Lung (tissue), 12 donors: ENCODE results near the gene IQCK. TPM values are rescaled to one million over a fixed set of nuclear protein-coding genes. Genes with fewer than 3 reads are reported as not detected.
"Not testable (repeated sequence)": the region's sequence is repeated elsewhere in the genome, so short reads cannot be mapped to it uniquely, and the experiment has no call there.

ENCODE experiments used
- ATAC-seq: fragments of 200-7000 bp; cut with Tn5 transposase; one replicate; pipeline ENCODE4 v1.9.1; 2020; ENCODE audit warnings: moderate number of reproducible peaks; ENCODE audit not compliant: insufficient read depth, low FRiP score
- DNase-seq, 3 donors: peaks; one replicate each; pipeline ENCODE4 v3.0.0-alpha.2; 2013 to 2017
- H3K27ac ChIP-seq, 2 donors: one replicate each; pipeline ENCODE4 v1.5.1; 2013; ENCODE audit warnings: mild to moderate bottlenecking in 2 of 2, moderate library complexity in 2 of 2, control low read depth in 1 of 2, inconsistent platforms in 1 of 2, low read depth in 1 of 2, low read length in 1 of 2
- H3K27me3 ChIP-seq, 3 donors: one replicate each; pipeline ENCODE4 v1.5.1; 2013; ENCODE audit warnings: low read length in 2 of 3; ENCODE audit not compliant: control insufficient read depth in 3 of 3, insufficient read depth in 3 of 3
- H3K36me3 ChIP-seq, 4 donors: one replicate each; pipeline ENCODE4 v1.5.1; 2013; ENCODE audit warnings: low read length in 4 of 4, mild to moderate bottlenecking in 1 of 4, moderate library complexity in 1 of 4; ENCODE audit not compliant: control insufficient read depth in 4 of 4, insufficient read depth in 4 of 4
- H3K4me1 ChIP-seq, 5 donors: one replicate each; pipeline ENCODE4 v1.5.1; 2013; ENCODE audit warnings: low read length in 5 of 5, mild to moderate bottlenecking in 2 of 5, moderate library complexity in 1 of 5; ENCODE audit not compliant: control insufficient read depth in 5 of 5, insufficient read depth in 5 of 5
- H3K4me3 ChIP-seq: one replicate; pipeline ENCODE4 v1.5.1; 2013; ENCODE audit warnings: mild to moderate bottlenecking, control low read depth, moderate library complexity
- H3K9ac ChIP-seq, 2 donors: one replicate each; pipeline ENCODE4 v1.5.1; 2013; ENCODE audit warnings: low read length in 2 of 2, control low read depth in 1 of 2; ENCODE audit not compliant: insufficient read depth in 1 of 2
- H3K9me3 ChIP-seq, 4 donors: one replicate each; pipeline ENCODE4 v1.5.1; 2013; ENCODE audit warnings: low read length in 3 of 4, mild to moderate bottlenecking in 1 of 4, moderate library complexity in 1 of 4; ENCODE audit not compliant: control insufficient read depth in 4 of 4, insufficient read depth in 3 of 4
- CTCF ChIP-seq: IDR thresholded peaks from 2 replicates; pipeline ENCODE4 v1.5.1; 2012; ENCODE audit warnings: mild to moderate bottlenecking; ENCODE audit errors: control extremely low read depth, extremely low read depth
- WGBS, 2 donors: extraction: QIAGEN DNeasy Blood & Tissue Kit; methylation state at CpG; one replicate each; pipeline ENCODE4 v1.1.7; 2013; 5-methylcytosine and 5-hydroxymethylcytosine counted together
- polyA plus RNA-seq, 2 donors: library from polyadenylated mRNA; stranded (reverse); fragments of 200-250 nt; gene quantifications; one replicate each; pipeline ENCODE4 v1.2.1, GENCODE V29; 2013
- total RNA-seq, 2 donors: library from RNA; depleted of rRNA in 1 of 2; stranded (reverse); fragments of >200 nt in 1 of 2; gene quantifications; one replicate each; pipeline ENCODE4 v1.2.1, GENCODE V29; 2014 to 2021
- donor health status: control.
- donor health status: control.
- donor health status: Bipolar disorder and iron deficiency.
- donor health status: healthy.
- donor health status: DM: yes; HTN: yes; CAD: no.

Gene IQCK
- total and polyA plus RNA-seq, 4 donors: 12.7 to 27.0 (median 20.4) TPM

GRCh38 chr16:19785512-19786130, 67.5 kb downstream of the IQCK start:
- peaks cover 1 to 14% (median 6%) of the 10 kb centered on the region in 5 donors for H3K4me1 ChIP-seq
- WGBS, 2 donors: 71 to 86% methylated on average over 10 of the region's 10 CpGs
- no peaks in the 10 kb centered on the region for H3K27me3 ChIP-seq
- no peak overlapping the region for H3K9ac ChIP-seq
- no peak overlapping the region for H3K27ac ChIP-seq
- no peak for TF ChIP-seq CTCF
- no peaks in the 10 kb centered on the region for H3K9me3 ChIP-seq
- DNase-seq (peak in 1 of 3 donors; percentile 21), ATAC-seq (no peak)
- H3K36me3 ChIP-seq: no peaks in the 10 kb centered on the region
- no peak overlapping the region for H3K4me3 ChIP-seq

- not testable (repeated sequence) for H3K36me3 ChIP-seq, DNase-seq, H3K9me3 ChIP-seq, H3K9ac ChIP-seq, H3K4me3 ChIP-seq, H3K4me1 ChIP-seq, ATAC-seq, H3K27me3 ChIP-seq, H3K27ac ChIP-seq
- 100% methylated on average over 1 of the region's 5 CpGs; no CpG with 5 or more reads in 1 of the 2 donors for WGBS, 2 donors
Observed at GRCh38 chr16:19801369-19801768, 83.3 kb downstream of the IQCK start.

GRCh38 chr16:19801824-19802223, 83.8 kb downstream of the IQCK start:
- H3K9ac ChIP-seq, H3K4me3 ChIP-seq, H3K36me3 ChIP-seq, H3K4me1 ChIP-seq, DNase-seq, ATAC-seq, H3K27ac ChIP-seq, H3K9me3 ChIP-seq, H3K27me3 ChIP-seq: not testable (repeated sequence)
- 50 to 67% methylated on average over 1 to 2 of the region's 4 CpGs for WGBS, 2 donors

- Histone ChIP-seq H3K27me3 (no peaks in the 10 kb centered on the region), H3K4me1 (peaks cover 0 to 9% (median 4%) of the 10 kb centered on the region in 5 donors), H3K4me3 (no peak overlapping the region), H3K27ac (no peak overlapping the region), H3K9ac (no peak overlapping the region), H3K36me3 (no peaks in the 10 kb centered on the region), H3K9me3 (peaks cover 0 to 4% (median 2%) of the 10 kb centered on the region in 4 donors)
- no peak for DNase-seq
- no peak for TF ChIP-seq CTCF
- ATAC-seq: no peak
- 80 to 82% methylated on average over 8 of the region's 8 CpGs for WGBS, 2 donors
Observed at GRCh38 chr16:19802612-19803011, 84.5 kb downstream of the IQCK start.
